SU-DHL-6 (cell line): ENCODE results near the gene STAG3.

ENCODE experiments used
- EZH2phosphoT487 ChIP-seq: fragments of 200-600 bp; sonication (generic), shearing (Covaris generic); conservative IDR thresholded peaks from 2 replicates; pipeline ENCODE4 v1.6.1; 2018; ENCODE audit warnings: mild to moderate bottlenecking, antibody characterized with exemption, low read length, moderate library complexity, mixed read lengths
- TF ChIP-seq, protein P1 (sequence below): fragments of 200-600 bp; sonication (generic); IDR thresholded peaks from one replicate; pipeline ENCODE4 v1.5.1; 2017; ENCODE audit warnings: antibody characterized with exemption, mild to moderate bottlenecking, low read length, moderate library complexity; ENCODE audit not compliant: insufficient read depth, poor library complexity, severe bottlenecking

DNA sequence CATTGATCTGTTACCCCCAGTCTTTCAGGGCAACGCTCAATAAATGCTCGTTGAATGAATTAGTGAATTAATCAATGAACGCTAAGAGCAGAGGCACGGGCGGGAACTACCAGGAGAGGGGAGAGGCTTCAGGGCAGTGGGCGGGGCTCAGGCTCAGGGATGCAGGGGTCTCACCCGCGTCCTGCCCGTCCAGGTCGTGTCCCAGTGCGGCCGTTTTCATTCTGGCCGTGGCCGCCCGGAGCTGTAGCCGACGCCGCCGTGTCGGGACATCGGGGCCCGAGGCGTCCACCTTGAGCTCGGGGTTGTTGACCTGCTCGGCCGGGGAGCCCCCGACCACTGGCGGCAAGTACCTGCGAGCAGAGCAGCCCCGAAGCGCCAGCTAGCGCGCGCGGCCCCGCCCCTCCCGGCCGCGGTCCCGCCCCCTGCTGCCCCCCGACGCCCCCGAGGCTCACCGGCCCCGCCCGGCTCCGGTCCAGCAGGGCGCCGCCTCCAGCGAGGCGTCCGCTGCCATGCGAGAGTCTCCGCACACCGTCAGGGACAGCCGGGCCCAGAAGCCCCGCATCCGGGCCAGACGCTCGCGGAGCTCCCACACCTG, 6.5 kb upstream of the STAG3 start:
- TF ChIP-seq, protein P1, sequence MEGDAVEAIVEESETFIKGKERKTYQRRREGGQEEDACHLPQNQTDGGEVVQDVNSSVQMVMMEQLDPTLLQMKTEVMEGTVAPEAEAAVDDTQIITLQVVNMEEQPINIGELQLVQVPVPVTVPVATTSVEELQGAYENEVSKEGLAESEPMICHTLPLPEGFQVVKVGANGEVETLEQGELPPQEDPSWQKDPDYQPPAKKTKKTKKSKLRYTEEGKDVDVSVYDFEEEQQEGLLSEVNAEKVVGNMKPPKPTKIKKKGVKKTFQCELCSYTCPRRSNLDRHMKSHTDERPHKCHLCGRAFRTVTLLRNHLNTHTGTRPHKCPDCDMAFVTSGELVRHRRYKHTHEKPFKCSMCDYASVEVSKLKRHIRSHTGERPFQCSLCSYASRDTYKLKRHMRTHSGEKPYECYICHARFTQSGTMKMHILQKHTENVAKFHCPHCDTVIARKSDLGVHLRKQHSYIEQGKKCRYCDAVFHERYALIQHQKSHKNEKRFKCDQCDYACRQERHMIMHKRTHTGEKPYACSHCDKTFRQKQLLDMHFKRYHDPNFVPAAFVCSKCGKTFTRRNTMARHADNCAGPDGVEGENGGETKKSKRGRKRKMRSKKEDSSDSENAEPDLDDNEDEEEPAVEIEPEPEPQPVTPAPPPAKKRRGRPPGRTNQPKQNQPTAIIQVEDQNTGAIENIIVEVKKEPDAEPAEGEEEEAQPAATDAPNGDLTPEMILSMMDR, result no peak
- TF ChIP-seq EZH2phosphoT487, result no peak
